ENCODE data around the gene LPCAT1.

DNA sequence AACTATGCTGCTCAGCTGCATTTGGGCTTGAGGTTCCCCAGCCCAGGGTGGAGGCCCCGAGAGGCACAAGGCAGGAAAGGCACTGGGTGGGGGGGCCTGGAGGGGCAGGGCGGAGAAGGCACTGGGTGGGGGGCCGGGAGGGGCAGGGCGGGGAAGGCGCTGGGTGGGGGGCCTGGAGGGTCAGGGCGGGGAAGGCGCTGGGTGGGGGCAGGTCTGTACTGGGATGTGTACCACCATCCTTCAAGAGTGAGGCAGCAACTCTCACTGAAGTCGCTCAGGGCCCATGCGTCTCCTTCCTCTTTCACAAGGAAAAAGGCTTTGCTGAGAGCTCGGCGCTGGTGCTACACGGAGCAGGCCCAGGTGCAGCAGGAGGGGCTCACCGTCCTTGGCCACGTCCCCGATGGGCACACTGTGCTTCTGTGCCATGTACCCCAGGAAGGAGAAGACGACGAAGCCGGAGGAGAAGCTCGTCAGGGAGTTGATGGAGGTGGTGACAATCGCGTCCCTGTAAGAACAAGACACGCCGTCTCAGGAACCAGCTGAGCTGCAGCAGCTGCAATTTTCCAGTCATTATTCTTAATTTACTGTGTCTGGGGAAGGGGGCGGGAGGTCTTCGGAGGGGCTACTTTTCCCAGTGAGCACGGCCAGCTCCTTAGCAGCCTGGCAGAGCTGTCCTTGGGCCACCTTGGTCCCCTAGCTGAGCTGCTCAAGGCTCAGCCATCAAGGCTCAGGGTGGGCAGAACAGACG lies 109.3 kb downstream of the LPCAT1 start:
- TF ChIP-seq TOPORS (CRISPR knock-in tag; IDR thresholded peaks at IDR 0.05): no peak
- no peak for TF ChIP-seq HNF4A (CRISPR knock-in tag; IDR thresholded peaks at IDR 0.05)
- TF ChIP-seq EZH2 (conservative IDR thresholded peaks at IDR 0.05; ENCODE audit: low read depth, low read length): no peak

All from HepG2 (cell line).